Measurements from ENCODE around the gene SLAIN2.

The SLAIN2 gene

DNA sequence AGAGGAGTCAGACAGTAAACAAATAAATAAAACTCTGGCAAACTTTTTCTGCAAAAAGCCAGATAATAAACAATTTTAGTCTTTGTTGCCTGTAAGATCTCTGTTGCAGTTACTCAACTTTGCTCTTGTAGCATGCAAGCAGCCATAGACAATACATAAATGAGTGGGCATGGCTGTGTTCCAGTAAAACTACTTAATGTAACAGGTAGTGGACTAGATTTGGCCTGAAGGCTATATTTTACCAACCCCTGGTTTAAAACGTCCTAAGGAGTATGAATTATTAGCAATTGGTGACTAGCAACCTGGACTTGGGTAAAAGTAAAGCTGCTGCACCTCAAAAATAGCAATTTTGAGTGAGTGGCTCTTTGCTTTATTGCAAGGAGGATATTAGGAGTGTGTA, 30.9 kb downstream of the SLAIN2 start:
- no peak for TF ChIP-seq GATA2 (IDR thresholded peaks at IDR 0.05; ENCODE audit: low read depth, low read length)
- no peak for TF ChIP-seq GATA3 (IDR thresholded peaks at IDR 0.05; ENCODE audit: low read depth, low read length)

DNA sequence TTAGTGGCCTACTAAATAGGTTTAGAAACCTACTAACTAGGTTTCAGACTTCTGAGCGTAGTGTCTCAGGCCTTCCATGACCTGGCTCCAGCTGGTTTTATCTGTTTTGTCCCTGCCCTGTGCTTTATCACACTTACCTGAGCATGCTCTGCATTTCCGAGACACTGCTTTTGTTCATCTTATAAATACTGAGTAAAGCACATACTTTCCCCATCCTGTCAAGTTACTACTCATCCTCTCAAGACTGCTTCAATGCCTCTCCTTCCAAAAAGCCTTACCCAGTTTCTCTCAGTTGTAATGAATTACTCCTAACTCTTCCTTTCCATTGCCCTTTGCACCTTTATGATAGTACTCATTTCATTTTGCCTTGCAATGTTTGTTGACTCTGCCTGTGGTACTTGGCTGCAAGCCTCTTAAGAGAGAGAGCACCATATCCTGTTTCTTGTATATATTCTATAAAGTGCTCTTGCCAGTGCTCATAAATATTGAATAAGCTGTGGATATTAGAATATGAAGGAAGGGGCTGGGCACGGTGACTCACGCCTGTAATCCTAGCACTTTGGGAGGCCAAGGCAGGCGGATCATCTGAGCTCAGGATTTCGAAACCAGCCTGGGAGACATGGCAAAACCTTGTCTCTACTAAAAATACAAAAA, 34.4 kb downstream of the SLAIN2 start:
- TF ChIP-seq GATA2 (IDR thresholded peaks at IDR 0.05; ENCODE audit: low read depth, low read length) (no peak; the same call in 1 of the 2 replicates), GATA3 (IDR thresholded peaks at IDR 0.05; ENCODE audit: low read depth, low read length) (no peak)

DNA sequence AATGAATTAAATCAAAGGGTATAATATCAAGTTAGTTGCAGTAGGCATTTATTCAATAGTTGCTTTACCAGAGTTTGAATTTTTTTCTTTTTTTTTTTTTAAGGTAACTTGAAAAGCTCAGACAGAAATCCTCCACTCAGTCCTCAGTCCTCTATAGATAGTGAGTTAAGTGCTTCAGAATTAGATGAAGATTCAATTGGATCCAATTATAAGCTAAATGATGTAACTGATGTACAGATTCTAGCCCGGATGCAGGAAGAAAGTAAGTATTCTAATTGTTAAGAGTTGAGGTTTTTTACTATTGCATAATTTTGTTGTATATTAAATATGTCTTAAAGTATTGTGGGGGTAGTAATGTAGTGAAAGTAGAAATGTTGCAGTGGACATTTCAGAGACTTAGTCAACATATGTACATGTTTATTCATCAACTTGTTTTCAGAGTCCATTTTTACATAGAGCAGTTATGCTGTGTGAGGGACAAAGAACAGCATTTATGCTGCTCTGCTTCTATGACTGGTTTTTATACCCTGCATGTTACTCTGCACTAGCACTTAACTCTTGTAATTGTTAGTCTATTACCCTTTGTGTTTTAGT, 38.4 kb downstream of the SLAIN2 start:
- TF ChIP-seq GATA2 (IDR thresholded peaks at IDR 0.05; ENCODE audit: low read depth, low read length) (no peak), GATA3 (IDR thresholded peaks at IDR 0.05; ENCODE audit: low read depth, low read length) (no peak; the same call in 1 of the 2 replicates)

DNA sequence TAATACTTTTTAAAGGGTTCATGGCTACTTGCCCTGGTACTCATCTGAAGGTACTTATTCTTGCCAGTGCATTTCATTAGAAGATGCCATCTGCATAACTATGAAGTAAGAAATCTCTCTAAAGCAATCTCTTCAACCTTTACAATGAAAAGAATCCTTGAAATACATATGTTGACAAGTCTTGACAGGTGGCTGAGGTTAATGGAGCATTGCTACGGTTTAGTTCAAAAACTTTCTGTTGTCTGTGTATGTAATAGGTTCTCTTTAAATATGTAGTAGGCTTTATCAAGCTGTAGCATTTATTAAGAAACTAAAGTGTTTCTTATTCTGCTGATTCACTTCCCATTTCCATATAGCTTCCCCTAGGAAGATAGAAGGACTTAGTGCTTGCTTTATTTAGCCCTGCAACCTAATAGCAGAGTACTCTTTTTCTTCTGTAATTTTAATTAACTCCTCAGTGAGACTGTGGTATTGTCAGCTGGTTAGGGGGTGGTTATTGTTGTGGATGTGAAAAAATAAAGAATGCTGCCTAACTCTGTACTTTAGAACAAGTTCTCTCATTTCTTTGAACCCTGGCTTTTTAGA, 39.3 kb downstream of the SLAIN2 start:
- no peak for TF ChIP-seq GATA3 (IDR thresholded peaks at IDR 0.05; ENCODE audit: low read depth, low read length)
- TF ChIP-seq GATA2 (IDR thresholded peaks at IDR 0.05; ENCODE audit: low read depth, low read length) = no peak

DNA sequence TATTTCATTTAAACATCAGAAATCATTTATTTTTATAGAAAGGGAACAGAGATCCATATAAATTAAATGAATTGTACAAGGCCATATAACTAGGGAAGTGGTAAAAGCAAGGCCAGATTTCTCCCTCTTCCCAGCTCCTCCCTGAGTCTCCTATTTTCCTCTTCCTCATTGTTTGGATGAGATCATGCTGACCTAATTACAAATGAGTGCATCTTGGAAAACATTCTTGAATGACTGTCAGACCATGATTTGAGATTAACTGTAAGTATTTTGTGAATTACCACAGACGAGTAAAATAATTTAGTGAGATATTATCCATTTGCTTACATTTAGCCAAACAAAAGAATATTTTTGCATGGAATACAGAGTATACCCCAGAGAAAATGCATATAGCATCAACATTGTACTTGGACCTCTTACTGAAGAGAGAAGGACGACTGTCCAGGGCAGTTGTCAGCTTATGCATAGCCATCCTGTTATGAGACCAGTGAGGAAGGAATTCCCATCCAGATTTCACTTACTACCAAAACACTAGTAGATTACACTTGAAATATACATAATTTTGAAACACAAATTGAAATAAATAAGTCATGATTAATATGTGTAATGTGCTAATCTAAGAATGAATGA, 47.3 kb downstream of the SLAIN2 start:
- TF ChIP-seq GATA2 (IDR thresholded peaks at IDR 0.05; ENCODE audit: low read depth, low read length) (no peak), GATA3 (IDR thresholded peaks at IDR 0.05; ENCODE audit: low read depth, low read length) (no peak)

DNA sequence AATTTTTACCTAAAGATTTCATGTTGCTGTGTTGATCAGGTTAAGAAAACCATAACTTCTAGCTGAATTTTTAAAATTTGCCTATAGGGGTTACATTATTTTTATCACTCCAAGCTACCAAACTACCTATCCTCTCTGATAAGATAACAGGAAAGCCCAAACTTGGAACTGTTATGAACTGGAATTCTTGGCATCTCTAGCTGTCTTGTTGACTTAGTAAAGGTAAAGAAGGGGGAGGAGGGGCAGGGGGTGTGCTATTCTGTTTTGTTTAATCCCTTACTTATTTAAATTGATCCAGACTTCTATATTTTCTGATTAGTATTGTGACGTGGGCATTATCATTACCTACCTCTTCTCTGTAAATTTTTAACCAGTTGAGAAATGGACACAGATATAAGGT, 54.7 kb downstream of the SLAIN2 start:
- no peak for TF ChIP-seq GATA2 (IDR thresholded peaks at IDR 0.05; ENCODE audit: low read depth, low read length)
- TF ChIP-seq GATA3 (IDR thresholded peaks at IDR 0.05; ENCODE audit: low read depth, low read length) = no peak

DNA sequence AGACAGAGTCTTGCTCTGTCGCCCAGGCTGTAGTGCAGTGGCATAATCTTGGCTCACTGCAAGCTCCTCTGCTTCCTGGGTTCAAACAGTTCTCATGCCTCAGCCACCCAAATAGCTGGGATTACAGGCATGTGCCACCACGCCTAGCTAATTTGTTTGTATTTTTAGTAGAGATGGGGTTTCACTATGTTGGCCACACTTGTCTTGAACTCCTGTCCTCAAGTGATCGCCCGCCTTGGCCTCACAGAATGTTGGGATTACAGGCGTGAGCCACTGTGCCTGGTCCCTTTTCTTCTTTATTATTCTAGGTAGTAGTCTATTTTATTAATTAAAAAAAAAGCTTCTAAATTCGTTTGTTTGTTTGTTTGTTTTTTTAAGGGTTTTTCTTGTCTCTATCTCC, 59.1 kb downstream of the SLAIN2 start:
- TF ChIP-seq GATA2 (IDR thresholded peaks at IDR 0.05; ENCODE audit: low read depth, low read length) (no peak), GATA3 (IDR thresholded peaks at IDR 0.05; ENCODE audit: low read depth, low read length) (no peak)

DNA sequence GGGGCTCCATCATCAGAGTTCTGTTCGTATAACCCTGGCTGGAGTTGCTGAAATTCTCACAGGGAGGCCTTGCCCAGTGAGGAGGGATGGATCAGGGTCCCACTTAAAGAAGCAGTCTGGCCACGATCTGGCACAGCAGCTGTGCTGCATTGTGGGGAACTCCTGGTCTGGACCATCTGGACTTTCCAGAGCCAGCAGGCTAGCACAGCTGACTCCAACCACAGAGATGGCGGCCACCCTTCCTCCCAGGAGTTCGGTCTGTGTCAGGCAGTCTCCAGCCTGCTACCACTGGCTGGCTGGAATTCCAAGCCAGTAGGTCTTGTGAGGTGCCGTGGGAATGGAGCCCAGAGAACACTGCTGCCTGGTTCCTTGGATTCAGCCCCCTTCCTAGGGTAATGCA, 62.0 kb downstream of the SLAIN2 start:
- TF ChIP-seq GATA2 (IDR thresholded peaks at IDR 0.05; ENCODE audit: low read depth, low read length) (no peak), GATA3 (IDR thresholded peaks at IDR 0.05; ENCODE audit: low read depth, low read length) (no peak)

DNA sequence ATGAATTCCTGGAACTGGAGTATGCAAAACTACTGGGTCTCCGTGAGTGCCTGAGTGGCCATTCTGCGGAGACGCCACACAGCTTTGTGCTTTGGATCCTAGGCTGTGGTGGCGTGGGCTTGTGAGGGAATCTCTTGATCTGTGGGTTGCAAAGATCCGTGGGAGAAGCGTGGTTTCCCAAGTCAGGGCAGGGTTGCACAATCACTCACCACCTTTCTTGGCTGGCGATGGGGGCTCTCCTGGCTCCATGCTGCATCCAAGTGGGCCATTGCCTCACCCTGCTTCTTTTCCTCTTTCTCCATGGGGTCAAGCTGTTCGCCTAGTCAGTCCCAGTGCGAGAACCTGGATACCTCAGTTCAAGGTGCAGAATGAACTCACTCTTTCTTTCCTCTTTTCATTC, 62.5 kb downstream of the SLAIN2 start:
- TF ChIP-seq GATA2 (IDR thresholded peaks at IDR 0.05; ENCODE audit: low read depth, low read length) (no peak), GATA3 (IDR thresholded peaks at IDR 0.05; ENCODE audit: low read depth, low read length) (no peak)

DNA sequence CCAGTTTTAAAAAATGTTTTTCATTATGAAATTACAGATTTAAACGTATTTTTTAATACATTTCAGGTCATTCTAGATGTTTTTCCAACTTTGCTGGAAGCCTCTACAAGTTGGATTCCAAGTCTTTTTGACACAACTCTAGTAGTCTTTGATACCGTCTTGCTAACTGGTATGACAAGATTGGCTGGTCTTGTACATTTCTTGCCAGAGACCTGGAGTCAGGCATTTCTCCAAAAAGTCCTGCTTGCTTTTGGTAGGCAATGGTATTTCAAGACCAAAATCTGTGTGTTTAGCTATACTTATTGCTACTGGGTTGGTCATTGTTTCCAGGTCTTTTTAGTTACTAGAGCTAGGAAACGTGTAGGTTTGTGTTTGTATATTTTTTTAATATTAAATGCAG, 64.6 kb downstream of the SLAIN2 start:
- no peak for TF ChIP-seq GATA3 (IDR thresholded peaks at IDR 0.05; ENCODE audit: low read depth, low read length)
- no peak for TF ChIP-seq GATA2 (IDR thresholded peaks at IDR 0.05; ENCODE audit: low read depth, low read length)

DNA sequence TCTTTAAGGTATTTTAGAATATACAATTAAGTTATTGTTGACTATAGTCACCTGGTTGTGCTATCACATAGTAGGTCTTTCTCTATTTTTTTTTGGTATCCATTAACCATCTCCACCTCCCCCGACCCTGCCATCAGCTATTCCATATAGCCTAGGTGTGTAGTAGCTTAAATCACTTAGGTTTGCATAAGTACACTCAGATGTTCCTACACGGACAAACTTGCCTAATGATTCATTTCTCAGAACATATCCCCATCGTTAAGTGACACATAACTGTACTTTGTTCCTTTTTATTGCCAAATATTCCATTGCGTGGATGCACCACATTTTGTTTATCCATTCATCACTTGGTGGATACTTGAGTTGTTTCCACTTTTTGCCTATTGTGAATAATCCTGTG, 67.9 kb downstream of the SLAIN2 start:
- no peak for TF ChIP-seq GATA2 (IDR thresholded peaks at IDR 0.05; ENCODE audit: low read depth, low read length)

DNA sequence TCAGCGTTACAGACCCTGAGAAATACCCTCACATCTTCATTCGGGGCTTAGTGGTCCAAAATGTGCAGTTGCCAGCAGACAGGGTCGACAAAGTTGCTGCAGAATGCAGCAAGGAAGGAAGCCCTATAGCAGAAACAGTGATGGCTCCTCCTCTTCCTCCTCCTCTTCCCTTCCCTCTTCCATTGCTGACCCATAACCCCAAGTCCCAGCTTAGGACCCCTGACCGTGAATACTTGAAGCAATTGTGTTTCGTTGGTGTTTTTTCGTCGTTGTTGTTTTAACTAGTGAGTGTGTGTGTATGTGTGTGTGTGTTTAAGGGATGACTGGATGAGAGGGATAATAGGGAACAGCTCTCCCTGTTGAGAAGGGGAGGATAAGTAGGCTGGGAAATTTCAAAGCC, 69.5 kb downstream of the SLAIN2 start:
- TF ChIP-seq GATA3 (IDR thresholded peaks at IDR 0.05; ENCODE audit: low read depth, low read length) (no peak), GATA2 (IDR thresholded peaks at IDR 0.05; ENCODE audit: low read depth, low read length) (no peak)

DNA sequence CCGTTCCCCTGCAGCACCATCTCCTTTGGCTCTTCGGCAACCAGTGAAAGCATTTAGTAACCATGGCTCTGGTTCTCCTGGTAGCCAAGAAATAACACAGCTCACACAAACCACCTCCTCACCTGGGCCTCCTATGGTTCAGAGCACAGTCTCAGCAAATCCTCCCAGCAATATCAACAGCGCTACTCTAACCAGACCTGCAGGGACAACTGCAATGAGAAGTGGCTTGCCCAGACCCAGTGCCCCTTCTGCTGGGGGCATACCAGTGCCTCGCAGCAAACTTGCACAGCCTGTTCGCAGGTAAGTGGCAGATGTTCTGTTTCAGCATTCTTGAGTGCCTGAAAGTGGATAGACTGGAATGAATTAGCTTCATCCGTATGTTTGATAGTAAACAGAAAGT, 78.8 kb downstream of the SLAIN2 start:
- TF ChIP-seq GATA2 (IDR thresholded peaks at IDR 0.05; ENCODE audit: low read depth, low read length) = no peak
- TF ChIP-seq GATA3 (IDR thresholded peaks at IDR 0.05; ENCODE audit: low read depth, low read length) = no peak

DNA sequence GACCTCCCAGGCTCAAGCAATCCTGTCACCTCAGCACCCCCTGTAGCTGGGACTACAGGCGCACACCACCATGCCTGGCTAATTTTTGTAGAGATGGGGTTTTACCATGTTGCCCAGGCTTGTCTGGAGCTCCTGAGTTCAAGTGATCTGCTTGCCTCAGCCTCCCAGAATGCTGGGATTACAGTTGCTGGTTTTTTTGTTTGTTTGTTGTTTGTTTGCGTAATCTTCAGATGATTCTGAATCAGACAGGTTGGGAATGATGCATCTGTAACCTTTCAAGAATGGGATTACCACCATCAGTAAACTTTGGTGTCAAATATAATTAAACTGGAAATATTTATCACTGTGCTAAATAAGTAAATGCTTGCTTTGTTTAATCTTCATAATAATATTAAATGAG, 79.8 kb downstream of the SLAIN2 start:
- TF ChIP-seq GATA3 (IDR thresholded peaks at IDR 0.05; ENCODE audit: low read depth, low read length) (no peak), GATA2 (IDR thresholded peaks at IDR 0.05; ENCODE audit: low read depth, low read length) (no peak)

DNA sequence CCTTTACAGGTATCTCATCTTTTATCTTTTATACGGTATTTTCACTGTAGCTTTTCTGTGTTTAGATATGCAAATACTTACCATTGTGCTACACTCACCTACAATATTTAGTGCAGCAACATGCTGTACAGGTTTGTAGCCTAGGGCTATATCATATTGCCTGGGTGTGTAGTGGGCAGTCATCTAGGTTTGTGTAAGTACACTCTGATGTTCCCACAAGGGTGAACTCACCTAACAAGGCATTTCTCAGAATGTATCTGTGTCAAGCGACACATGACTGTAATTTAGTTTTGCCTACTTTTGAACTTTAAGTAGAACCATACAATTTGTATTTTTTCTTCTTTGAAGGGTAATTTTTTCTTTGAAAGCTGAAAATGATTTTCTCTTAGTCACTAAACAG, 87.6 kb downstream of the SLAIN2 start:
- TF ChIP-seq GATA2 (IDR thresholded peaks at IDR 0.05; ENCODE audit: low read depth, low read length) (no peak), GATA3 (IDR thresholded peaks at IDR 0.05; ENCODE audit: low read depth, low read length) (no peak)
